DMS53 (cell line): ENCODE measurements around the gene EYS.
A peak's percentile ranks its signal among the peaks of the same experiment; 100 is the strongest.

Experiments used
- DNase-seq: peaks from one replicate; lab custom pipeline; 2025; lab: John Stamatoyannopoulos, UW

EYS gene

DNA sequence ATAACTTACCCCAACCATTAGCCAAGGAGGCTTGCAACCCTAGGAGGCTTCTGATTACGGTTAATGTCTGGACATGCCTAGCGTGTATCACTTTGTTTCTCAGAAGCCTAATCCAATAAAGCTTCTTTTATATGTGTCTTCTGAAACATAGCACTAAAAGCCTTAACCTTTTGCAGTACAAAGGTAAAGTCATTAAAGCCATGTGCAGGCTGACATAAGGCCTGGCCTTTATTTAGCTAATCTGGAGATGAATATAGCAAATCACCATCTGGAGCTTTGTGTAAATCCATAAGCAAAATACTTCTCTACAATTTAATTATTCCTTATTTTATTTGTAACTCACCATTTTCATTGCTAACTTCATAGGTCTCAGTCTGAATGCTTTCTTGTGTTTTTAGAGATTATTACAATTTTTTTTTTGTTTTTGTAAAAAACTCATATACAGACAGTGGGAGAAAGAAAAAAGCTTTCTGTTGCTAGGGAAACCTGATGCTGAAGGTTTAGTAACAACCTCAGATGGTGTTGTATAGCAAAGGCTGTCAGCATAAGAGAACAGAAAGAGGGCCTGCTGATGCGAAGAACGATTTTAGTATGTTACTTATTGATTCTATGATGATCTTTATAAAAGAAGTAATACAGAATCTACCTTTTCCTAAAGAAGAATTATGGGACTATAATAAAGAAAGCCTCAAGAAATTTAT is at the start of gene EYS:
Gene EYS (minus strand): TSS at position 101 of the 701 bp plus-strand sequence. CDS start 211,816 bp downstream, outside the sequence.
- peak; percentile 65 for DNase-seq

DNA sequence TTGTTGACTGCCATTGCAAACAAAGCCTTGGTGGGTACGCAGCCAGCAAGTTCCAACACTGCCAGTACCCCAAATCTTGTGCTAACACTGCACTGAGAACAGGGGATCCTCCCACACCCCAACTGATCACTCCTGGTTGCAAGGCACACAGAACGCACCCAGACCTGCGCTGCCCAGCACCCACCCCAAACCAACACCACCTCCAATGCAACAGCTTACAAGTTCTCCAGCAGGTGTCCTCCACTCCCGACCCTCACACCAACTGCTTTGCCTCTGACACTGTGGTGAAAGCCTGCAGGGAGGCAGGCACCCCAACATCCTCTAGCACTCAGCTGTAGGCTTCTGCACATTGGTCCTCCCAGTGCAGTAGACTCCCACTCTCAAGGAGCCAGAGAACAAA is 39.3 kb upstream of the EYS start:
- DNase-seq, result no peak

DNA sequence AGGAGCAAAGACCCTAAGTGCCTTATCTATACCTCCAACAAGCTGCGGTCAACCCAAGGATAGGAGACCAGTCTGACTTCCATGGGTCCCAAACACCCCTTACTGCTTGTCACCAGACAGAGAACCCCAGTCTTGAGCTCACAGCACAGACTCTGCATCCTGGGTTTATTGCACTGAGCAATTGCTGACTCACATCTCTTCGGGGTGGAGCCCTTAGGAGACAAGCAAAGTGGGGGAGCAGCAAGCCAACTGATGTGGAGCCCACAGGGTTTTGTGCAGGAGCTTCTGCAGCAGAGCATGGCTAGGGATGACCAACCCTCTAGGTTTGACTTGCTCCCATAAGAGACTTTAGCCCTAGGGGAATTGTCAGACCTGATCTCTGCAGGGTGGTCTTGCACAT is 38.6 kb upstream of the EYS start:
- DNase-seq, result no peak

DNA sequence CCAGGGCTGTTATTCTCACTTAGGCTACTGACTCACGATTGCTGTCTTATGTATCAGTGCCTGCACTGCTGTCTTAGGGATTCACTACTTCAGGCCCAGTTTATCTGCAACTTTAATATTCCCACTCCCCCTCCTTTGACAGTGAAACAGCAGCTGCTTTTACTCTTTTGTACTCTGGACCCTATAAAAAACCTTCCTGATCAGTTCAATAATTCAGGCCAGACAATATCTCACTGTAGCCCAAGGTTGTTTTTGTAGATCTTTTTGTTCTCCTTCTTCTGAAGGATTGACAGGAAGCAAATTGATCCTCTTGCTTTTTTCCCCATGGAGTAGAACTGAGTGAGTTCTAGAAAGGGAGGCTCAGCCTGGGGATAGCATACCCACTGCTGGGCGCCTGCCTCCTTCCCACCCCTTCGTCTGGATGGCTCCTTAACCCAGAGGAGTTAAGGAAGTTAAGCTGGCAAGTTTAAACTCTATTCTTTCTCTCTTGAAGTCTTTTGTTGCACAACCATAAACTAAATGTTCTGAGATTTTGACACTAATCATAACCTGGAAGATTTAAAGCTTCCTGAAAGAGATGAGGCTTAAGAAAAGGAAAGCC is 22.0 kb upstream of the EYS start:
- no peak for DNase-seq

DNA sequence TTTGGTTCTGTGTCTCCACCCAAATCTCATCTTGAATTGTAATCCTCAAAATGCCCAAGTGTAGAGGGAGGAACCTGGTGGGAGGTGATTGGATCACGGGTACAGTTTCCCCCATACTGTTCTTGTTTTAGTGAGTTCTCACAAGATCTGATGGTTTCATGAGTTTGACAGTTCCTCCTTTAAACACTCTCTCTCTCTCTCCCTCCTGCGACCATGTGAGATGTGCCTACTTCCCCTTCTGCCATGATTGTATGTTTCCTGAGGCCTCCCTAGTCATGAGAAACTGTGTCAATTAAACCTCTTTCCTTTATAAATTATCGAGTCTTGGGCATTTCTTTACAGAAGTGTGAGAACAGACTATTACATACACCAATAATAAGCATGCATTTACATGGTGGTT is 12.1 kb upstream of the EYS start:
- DNase-seq, result no peak

DNA sequence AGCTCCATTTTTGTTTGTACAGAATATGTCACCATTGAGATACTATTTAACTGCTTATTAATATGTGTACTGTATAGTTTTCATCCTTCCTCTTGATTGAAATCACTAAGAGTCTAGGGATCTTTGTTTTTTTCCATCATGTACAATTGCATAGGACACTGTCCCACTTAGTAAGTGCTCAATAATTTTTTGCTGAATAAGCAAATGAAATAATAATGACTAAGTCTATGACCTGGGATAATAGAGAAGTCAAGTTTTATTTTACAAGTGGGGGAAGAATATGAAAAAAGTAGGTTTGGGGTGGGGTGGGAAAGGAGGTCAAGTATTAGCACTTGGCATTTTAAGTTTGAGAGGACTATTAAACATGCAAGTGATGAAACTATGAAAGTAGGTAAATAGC is 4.5 kb upstream of the EYS start:
- no peak for DNase-seq

DNA sequence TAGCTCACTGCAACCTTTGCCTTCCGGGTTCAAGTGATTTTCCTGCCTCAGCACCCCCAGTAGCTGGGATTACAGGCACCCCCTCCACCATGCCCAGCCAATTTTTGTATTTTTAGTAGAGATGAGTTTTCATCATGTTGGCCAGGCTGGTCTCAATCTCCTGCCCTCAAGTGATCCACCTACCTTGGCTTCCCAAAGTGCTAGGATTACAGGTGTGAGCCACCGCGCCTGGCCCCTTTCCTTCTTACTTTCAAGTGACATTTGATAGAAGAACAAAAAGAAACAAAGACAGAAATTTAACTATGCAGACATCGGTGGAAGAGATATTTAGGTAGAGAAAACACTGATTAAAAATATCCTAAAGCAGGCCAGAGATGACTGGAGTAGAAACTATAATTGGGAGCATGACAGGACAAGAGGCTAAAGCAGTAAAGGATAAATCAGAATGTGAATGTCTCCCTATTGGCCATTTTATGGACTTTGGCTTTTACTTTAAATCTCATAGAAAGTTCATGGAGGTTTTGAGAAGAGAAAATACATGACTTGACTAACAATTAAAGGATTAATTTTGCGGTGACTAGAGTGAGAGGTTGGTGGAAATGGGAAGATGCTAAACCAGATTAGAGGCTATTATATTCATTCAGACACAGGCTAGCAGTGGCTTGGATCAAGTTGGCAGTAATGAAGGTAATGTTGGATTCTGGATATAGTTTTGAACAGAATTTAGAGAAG is 2.2 kb upstream of the EYS start:
- DNase-seq, result no peak

DNA sequence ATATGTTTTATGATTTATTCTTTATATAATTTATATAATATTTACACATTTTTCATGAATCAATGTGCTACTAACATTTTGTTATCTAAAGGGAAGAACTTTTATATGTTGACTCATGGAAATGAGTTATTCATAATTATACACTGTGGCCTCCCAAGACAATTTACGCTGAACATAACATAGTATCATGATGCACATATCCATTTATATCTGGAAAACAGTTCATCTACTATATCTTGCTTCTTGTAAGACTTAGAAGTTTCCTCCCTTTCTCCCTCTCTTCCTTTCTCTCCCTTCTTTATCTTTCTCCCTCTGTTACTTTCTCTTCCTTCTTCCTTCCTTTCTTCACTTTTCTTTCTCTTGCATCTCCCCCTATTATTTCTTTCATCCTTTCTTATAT is 1.1 kb upstream of the EYS start:
- DNase-seq, result no peak

DNA sequence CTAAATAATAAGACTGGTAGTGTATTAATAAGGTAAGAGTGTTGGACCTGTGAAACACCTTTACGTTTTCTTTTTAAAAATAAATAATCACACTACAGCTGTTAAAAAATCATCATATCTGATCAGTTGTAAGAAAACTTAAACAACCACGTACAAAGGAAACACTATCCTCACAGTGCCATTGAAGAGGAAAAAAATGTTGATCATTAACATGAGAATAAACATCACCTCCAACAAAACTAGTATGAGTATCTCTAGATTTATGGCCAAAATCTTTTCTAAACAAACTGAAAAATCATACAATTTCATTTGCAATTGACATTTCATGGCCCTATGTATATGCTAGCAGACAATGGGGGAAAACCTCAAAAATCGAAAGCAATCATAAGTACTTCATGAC is 590 bp downstream of the EYS start:
- peak; percentile 66 for DNase-seq

DNA sequence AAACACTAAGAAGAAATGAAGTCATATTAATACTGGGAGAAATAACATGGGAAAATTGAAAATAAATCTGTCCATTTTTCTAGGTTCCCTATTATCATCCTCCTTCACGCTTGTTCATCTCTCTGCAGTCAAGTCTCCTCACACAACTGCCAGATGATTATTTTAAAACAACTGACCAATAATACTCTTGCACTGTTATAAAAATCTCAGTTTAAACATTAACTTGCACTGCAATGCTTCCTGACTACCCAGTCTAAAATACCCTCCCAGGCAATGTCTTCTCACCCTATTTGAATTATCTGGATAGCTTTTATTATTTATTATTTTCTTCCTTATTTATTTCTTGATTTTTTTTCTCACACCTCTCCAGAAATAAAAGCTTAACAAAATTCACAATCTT is 5.7 kb downstream of the EYS start:
- peak; percentile 26 for DNase-seq

DNA sequence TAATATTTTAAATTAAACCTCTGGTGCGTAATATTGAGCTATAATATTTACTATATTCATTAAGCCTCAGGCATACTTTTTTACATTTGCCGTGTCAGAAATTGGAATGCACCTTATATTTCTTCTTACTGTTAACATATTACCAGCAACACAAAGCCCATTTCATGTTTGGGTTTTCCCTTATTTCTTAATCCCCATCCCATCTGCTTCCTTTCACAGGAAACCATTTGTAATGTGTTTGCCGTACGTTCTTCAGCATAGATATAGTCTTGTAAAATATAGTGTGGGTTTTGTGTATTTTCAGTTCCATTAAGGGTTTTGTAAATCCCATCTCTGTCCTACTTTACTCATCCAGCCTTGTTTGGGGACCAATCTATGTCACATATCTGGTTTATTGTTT is 6.5 kb downstream of the EYS start:
- no peak for DNase-seq

DNA sequence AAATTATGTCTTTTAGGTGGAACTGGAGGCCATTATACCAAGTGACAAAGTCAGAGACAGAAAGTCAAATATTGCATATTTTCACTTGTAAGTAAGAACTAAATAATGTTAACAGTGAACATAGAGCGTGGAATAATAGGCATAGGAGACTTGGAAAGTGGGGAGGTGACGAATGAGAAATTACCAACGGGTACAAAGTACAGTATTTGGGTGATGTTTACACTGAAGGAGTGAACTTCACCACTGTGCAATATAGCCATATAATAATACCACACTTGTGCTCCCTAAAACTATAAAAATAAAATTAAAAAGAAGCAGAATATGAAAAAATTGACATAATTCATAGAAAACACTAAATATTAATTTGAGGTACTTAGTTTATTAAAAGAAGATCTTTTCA is 14.9 kb downstream of the EYS start:
- no peak for DNase-seq

DNA sequence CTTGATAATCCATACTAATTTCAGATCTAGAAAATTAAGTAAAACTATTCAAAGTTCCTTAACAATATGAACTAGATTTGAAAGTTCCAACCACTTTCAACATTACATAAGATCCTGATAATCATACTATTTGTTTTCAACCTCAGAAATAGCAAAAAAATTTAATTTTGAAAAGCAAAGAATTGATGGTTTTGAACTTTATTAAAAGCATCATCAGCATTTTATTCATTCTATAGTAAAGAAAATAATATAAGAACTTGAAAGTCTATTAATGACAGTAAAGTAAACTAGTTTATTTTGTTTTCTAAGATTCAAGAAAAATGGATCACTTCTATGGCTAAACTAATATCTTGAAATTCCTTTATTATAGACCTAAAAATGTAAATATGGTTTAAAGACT is 26.8 kb downstream of the EYS start:
- DNase-seq, result no peak

DNA sequence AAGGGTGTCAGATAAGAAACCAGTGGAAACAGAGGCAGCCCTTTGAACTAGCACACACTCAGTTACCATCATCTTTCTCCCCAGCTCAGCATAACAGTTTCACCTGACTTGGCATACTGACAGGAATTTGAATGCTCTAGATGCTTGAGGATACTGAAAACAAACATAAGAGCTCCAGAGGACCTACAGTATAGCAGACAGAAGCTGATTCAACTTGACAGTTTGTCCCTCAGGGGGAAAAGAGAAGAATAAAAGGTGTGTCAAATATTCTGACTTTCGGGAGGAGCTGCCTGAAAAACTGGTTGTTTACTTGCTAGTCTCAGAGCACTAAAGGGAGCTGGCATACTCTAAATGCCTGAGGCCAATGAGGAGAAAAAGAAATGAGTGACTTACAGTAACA is 35.1 kb downstream of the EYS start:
- DNase-seq, result peak; percentile 57

DNA sequence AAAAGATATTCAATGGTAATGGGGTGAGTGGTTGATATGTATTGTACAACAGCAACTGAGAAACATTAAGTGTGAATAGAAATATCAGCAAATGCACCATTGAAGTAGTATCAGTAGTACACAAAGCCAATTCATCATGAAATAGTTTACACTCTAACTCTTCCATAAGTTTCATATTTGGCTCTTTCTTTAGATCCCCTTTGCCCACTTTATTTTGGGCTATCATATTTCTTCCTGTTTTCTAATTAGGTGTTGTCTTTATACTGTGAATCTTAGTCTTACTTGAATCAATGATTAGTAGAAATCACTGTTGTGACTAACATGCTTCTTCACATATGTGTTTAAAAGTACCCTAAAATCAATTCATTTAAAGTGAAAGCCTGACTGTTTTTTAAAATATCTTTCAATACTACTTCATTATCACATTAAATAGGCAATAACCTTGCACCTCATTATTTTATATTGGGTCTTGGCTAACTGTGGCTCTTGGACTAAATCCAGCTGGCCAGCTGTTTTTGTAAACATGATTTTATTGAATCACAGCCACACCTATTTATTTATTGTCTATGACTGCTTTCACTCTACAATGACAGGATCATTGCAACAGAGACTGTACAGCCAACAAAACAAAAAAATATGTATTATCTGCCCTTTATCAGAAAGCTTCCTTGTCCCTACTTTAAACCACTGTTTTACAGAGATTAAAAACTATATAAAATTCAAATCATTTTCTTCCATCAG is 38.9 kb downstream of the EYS start:
- DNase-seq, result no peak

DNA sequence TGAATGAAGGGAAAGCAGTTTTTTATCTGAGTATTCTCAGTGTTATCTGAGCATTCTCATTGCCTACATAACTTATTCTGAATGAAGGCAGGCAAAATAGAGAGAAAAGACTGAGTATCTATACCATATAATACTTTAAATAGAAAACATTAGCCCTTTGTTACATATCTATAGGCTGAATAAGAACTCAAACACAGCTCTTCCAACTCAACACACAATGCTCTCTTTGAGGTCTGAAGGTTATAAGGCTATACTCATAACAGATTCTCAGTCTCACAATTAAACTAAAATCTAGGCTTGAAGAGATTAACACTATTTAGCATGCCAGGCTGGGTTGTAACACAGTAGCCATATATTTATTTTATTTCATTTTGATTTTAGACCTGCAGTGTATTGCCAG is 56.9 kb downstream of the EYS start:
- no peak for DNase-seq

DNA sequence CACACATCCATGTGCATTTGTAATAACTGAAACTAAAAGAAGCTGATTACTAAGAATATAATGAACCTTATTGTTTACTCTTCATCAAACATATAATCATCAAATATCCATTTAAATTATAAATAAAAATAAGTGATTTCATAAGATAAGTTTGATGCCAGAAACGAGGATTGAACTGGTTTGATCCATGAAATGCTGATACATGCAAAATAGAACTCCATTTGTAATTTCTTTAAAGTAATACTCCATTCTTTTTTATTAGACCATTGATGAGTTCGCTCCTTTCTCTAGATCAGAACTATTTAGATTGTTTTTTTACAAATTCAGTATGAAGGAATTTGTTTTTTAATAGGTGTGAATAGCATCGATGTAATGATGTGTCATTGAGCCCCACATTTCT is 57.6 kb downstream of the EYS start:
- no peak for DNase-seq

DNA sequence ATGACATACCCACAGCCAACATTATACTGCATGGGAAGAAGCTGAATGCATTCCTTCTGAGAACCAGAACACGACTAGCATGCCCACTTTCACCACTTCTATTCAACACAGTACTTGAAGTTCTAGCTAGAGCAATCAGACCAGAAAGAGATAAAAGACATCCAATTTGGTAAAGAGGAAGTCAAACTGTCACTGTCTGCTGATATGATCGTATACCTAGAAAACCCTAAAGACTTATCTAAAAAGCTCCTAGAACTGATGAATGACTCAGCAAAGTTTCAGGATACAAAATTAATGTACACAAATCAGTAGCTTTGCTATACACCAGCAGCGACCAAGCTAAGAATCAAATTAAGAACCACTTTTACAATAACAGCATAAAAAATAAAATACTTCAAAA is 60.5 kb downstream of the EYS start:
- no peak for DNase-seq

DNA sequence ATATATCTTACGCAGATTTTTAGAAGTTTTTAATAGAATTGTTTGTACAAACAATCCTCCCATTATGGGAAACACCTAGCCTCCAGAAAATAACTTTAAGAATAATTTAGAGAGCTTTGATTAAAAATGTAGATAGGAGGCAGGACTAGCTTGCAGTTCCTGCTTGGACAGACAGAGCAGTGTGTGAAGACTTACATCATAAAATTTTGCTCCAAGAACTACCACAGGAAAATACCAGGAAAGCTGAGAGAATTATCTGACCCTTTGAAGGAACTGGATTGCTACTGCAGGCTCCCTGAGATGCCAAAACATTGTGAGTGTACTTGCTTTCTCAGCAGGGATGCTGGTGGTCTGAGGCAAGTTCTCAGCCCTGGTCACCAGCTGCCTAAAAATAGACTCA is 64.2 kb downstream of the EYS start:
- DNase-seq, result no peak

DNA sequence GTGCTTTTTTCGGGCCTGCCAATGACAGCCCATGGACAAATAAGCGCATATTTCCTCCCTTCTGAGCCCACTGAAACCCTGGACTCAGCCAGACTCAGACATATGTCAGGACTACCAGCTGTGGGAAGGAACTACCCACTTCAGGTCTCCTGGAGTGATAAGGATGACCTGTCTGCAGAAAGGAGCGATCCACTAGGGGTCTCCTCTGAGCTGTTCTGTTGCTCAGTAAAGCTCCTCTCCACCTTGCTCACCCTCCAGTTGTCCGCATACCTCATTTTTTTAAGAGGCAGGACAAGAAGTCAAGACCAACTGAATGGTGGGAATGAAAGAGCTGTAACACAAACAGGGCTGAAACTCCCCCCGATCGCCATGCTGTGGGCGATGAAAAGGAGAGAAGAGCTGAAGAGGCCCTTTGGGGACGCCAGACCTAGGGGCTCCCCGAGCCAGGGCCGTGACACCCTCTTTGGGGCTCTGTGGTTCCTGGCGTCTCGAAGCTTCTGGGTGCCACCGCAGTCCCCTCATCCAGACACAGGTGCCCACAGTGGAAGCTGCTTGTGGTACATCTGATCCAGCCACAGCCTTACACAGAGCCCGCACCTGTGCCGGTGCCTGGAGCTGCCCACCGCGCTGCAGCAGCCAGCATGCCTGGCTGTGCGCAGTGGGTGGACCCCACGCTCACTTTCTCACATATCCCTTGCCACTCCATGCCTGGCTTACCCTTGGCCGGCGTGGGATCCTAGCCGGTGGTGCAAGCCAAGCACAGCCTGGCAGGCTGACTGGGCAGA is 68.8 kb downstream of the EYS start:
- peak; percentile 79 for DNase-seq

DNA sequence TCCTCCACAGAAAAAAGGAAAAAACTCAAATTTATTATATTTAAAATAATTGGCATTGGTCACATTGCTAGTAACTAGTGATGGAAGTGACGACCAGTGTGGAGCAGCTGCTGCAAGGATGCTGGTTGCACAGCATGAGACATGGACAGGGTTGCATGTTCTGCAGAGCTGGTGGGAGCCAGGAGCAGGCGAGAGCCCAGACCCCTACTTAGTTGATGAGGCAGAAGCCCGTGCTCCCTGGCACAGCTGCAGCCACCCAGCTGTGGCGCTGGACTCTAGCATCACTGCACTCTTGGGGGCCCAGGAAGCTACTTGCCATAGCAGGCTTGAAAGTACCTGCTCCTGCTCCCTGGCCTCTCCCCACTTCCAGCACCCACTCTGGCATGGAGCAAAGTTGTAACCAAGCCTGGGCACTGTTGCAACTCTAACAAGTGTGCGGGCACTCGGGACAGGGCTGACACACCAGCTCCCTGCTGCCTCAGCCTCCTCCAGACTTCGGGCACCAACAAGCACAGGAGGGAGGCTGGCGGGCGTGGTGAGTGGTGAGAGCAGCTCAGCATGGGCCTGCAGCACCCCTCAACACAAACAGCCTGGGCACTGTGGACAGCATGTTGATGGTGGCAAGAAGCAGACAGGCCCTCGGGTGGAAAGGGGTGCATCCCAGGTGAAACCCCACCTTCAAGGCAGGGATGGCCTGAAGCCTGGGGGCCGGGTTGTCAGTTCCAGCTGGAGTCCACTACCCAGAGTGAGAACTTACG is 69.6 kb downstream of the EYS start:
- no peak for DNase-seq
